Subcutaneous abdominal adipose tissue (tissue), 5 donors: ENCODE data around the gene MLLT1.
A peak's percentile ranks its signal among the peaks of the same experiment; 100 is the strongest.

Experiments used
- H3K27ac ChIP-seq: one replicate; pipeline ENCODE4 v1.7.0; 2013; ENCODE audit warnings: low read depth, mild to moderate bottlenecking, inconsistent platforms, low read length, moderate library complexity
- H3K27me3 ChIP-seq, 5 donors: one replicate each; pipeline ENCODE4 v1.7.0; 2013; ENCODE audit warnings: low read length in 5 of 5, inconsistent platforms in 1 of 5; ENCODE audit not compliant: control insufficient read depth in 5 of 5, insufficient read depth in 4 of 5
- H3K36me3 ChIP-seq, 5 donors: one replicate each; pipeline ENCODE4 v1.7.0; 2013; ENCODE audit warnings: low read length in 5 of 5; ENCODE audit not compliant: control insufficient read depth in 5 of 5, insufficient read depth in 5 of 5
- H3K4me1 ChIP-seq, 5 donors: one replicate each; pipeline ENCODE4 v1.7.0; 2013; ENCODE audit warnings: low read length in 5 of 5, mild to moderate bottlenecking in 3 of 5, moderate library complexity in 1 of 5; ENCODE audit not compliant: control insufficient read depth in 5 of 5, insufficient read depth in 5 of 5
- H3K4me3 ChIP-seq, 5 donors: one replicate each; pipeline ENCODE4 v1.7.0; 2013; ENCODE audit warnings: low read length in 5 of 5, low read depth in 1 of 5
- H3K9ac ChIP-seq, 5 donors: one replicate each; pipeline ENCODE4 v1.7.0; 2013; ENCODE audit warnings: low read length in 5 of 5, mild to moderate bottlenecking in 4 of 5, moderate library complexity in 3 of 5
- H3K9me3 ChIP-seq, 5 donors: one replicate each; pipeline ENCODE4 v1.7.0; 2013; ENCODE audit warnings: low read length in 5 of 5; ENCODE audit not compliant: control insufficient read depth in 5 of 5
- donor health status: healthy.
- donor health status: healthy.
- donor health status: healthy.
- donor health status: healthy.
- donor health status: healthy.

The MLLT1 gene

GRCh38 chr19:6276447-6276846 is 3.3 kb downstream of the MLLT1 start:
- peak overlapping the region; percentile 30 for H3K27ac ChIP-seq
- no peaks in the 10 kb centered on the region for H3K9me3 ChIP-seq
- H3K9ac ChIP-seq: peak overlapping the region in 2 of 5 donors; percentile 9 to 68
- H3K4me3 ChIP-seq: no peak overlapping the region
- H3K4me1 ChIP-seq: peaks cover 20 to 84% (median 78%) of the 10 kb centered on the region in 5 donors
- no peaks in the 10 kb centered on the region for H3K27me3 ChIP-seq
- peaks cover 0 to 3% (median 0%) of the 10 kb centered on the region in 5 donors for H3K36me3 ChIP-seq

GRCh38 chr19:6275170-6275744 is 4.5 kb downstream of the MLLT1 start:
- H3K27me3 ChIP-seq: no peaks in the 10 kb centered on the region
- H3K9ac ChIP-seq: peak overlapping the region in 1 of 5 donors; percentile 75
- H3K27ac ChIP-seq: peak overlapping the region; percentile 88
- H3K9me3 ChIP-seq: no peaks in the 10 kb centered on the region
- no peak overlapping the region for H3K4me3 ChIP-seq
- H3K4me1 ChIP-seq: peaks cover 20 to 90% (median 89%) of the 10 kb centered on the region in 5 donors
- peaks cover 0 to 6% (median 3%) of the 10 kb centered on the region in 5 donors for H3K36me3 ChIP-seq

GRCh38 chr19:6274756-6275155 is 5.0 kb downstream of the MLLT1 start:
- no peak overlapping the region for H3K4me3 ChIP-seq
- H3K36me3 ChIP-seq: peaks cover 0 to 11% (median 8%) of the 10 kb centered on the region in 5 donors
- no peaks in the 10 kb centered on the region for H3K27me3 ChIP-seq
- H3K27ac ChIP-seq: peak overlapping the region; percentile 88
- no peaks in the 10 kb centered on the region for H3K9me3 ChIP-seq
- peak overlapping the region in 3 of 5 donors; percentile 75 to 81 (median 78) for H3K9ac ChIP-seq
- H3K4me1 ChIP-seq: peaks cover 20 to 89% (median 88%) of the 10 kb centered on the region in 5 donors

- Histone ChIP-seq H3K4me1 (peaks cover 20 to 85% (median 84%) of the 10 kb centered on the region in 5 donors), H3K9ac (peak overlapping the region in 3 of 5 donors; percentile 75 to 81 (median 78)), H3K27ac (peak overlapping the region; percentile 88), H3K36me3 (peaks cover 0 to 18% (median 16%) of the 10 kb centered on the region in 5 donors), H3K9me3 (no peaks in the 10 kb centered on the region), H3K4me3 (peak overlapping the region; percentile 3 to 53 (median 42)), H3K27me3 (no peaks in the 10 kb centered on the region)
Measured at GRCh38 chr19:6273701-6274601, 5.8 kb downstream of the MLLT1 start.

- H3K27me3 ChIP-seq: no peaks in the 10 kb centered on the region
- peaks cover 17 to 76% (median 75%) of the 10 kb centered on the region in 5 donors for H3K4me1 ChIP-seq
- H3K36me3 ChIP-seq: peaks cover 0 to 27% (median 22%) of the 10 kb centered on the region in 5 donors
- H3K27ac ChIP-seq: peak overlapping the region; percentile 88
- peak overlapping the region in 4 of 5 donors; percentile 22 to 78 (median 51) for H3K9ac ChIP-seq
- H3K9me3 ChIP-seq: no peaks in the 10 kb centered on the region
- H3K4me3 ChIP-seq: peak overlapping the region in 4 of 5 donors; percentile 32 to 53 (median 42)
Measured at GRCh38 chr19:6272913-6273600, 6.7 kb downstream of the MLLT1 start.

GRCh38 chr19:6272411-6272791 is 7.4 kb downstream of the MLLT1 start:
- no peaks in the 10 kb centered on the region for H3K27me3 ChIP-seq
- peaks cover 0 to 34% (median 29%) of the 10 kb centered on the region in 5 donors for H3K36me3 ChIP-seq
- H3K27ac ChIP-seq: peak overlapping the region; percentile 88
- peaks cover 15 to 70% (median 68%) of the 10 kb centered on the region in 5 donors for H3K4me1 ChIP-seq
- peak overlapping the region in 4 of 5 donors; percentile 53 to 73 (median 58) for H3K9ac ChIP-seq
- no peaks in the 10 kb centered on the region for H3K9me3 ChIP-seq
- H3K4me3 ChIP-seq: peak overlapping the region in 4 of 5 donors; percentile 37 to 49 (median 41)

- H3K9ac ChIP-seq: peak overlapping the region in 3 of 5 donors; percentile 53 to 61 (median 54)
- H3K27ac ChIP-seq: peak overlapping the region; percentile 88
- peaks cover 0 to 32% (median 30%) of the 10 kb centered on the region in 5 donors for H3K36me3 ChIP-seq
- H3K9me3 ChIP-seq: no peaks in the 10 kb centered on the region
- no peaks in the 10 kb centered on the region for H3K27me3 ChIP-seq
- H3K4me1 ChIP-seq: peaks cover 12 to 65% (median 63%) of the 10 kb centered on the region in 5 donors
- peak overlapping the region; percentile 9 to 49 (median 40) for H3K4me3 ChIP-seq
Measured at GRCh38 chr19:6271721-6272410, 7.9 kb downstream of the MLLT1 start.

- H3K27ac ChIP-seq: peak overlapping the region; percentile 88
- peak overlapping the region in 2 of 5 donors; percentile 28 to 53 for H3K9ac ChIP-seq
- peaks cover 0 to 35% (median 30%) of the 10 kb centered on the region in 5 donors for H3K36me3 ChIP-seq
- no peaks in the 10 kb centered on the region for H3K27me3 ChIP-seq
- no peaks in the 10 kb centered on the region for H3K9me3 ChIP-seq
- H3K4me3 ChIP-seq: peak overlapping the region in 4 of 5 donors; percentile 11 to 40 (median 34)
- peaks cover 12 to 58% (median 57%) of the 10 kb centered on the region in 5 donors for H3K4me1 ChIP-seq
Measured at GRCh38 chr19:6271251-6271650, 8.5 kb downstream of the MLLT1 start.

GRCh38 chr19:6270822-6271221 is 9.0 kb downstream of the MLLT1 start:
- Histone ChIP-seq H3K4me1 (peaks cover 12 to 54% (median 52%) of the 10 kb centered on the region in 5 donors), H3K27ac (no peak overlapping the region), H3K4me3 (no peak overlapping the region), H3K9ac (no peak overlapping the region), H3K27me3 (no peaks in the 10 kb centered on the region), H3K9me3 (no peaks in the 10 kb centered on the region), H3K36me3 (peaks cover 0 to 35% (median 30%) of the 10 kb centered on the region in 5 donors)
